ENCODE measurements around the gene PRDM16. TPM values are rescaled to one million over a fixed set of nuclear protein-coding genes. Genes with fewer than 3 reads are reported as not detected.

Gene PRDM16
- total RNA-seq, 1 donor from 2014 or later: 1.5 TPM

DNA sequence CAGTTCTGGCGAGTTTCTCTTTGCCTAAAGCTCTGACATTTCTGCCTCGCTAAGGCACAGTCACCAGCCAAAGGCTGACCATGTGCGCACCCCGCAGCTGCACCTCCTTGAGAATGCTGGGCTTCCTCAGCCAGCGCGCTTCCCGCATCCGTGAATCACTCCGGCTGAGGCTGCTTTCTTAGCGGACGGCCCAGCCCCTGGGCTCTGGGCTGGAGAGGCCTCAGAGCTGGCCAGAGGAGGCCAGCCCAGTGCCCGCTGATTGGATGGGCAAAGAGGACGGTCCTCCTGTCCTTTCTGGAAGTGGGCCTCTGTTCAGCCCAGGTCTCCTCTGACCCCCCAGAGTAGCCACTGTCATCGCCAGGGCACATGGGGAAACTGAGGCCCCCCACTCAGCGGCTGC, 56.1 kb downstream of the PRDM16 start:
- no peak for DNase-seq

DNA sequence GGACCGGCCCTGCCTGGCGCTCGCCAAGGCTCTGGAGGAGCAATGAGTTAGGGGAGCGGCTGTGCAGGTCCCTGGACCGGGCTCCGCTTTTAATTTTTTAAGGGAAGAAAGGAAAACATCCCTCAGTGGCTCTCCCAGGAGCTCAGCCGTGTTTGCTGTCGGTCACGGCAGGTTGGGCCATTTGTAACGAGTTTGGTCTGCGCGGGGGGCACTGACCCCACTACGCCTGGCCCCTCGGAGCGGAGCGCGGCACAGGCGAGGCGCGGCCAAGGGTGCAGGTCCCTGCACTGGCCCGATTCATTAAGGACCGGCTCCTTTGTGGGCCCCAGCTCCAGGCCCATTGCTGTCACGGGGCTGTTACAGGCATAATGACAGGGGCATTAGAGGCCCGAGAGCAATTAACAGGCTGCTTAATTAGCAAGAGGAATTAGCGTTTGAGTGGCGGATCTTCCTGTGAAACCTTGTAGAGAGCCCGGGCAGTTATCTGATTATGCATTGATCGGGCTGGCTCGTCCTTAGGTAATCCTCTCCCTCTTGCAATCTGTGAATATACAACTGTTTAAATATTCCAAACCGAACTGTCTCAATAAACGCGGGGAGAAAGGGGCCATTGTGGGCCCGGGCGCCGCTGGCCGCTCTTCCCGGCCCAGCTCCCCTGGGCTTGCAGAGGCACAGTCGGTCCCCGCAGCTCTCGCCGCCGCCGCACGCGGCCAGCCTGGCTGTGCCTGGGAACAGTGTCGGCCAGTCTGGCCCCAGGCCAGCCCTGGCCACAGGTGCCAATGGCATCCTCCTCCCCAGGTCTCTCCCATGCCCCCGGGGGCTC, 56.8 kb downstream of the PRDM16 start:
- no peak for DNase-seq

DNA sequence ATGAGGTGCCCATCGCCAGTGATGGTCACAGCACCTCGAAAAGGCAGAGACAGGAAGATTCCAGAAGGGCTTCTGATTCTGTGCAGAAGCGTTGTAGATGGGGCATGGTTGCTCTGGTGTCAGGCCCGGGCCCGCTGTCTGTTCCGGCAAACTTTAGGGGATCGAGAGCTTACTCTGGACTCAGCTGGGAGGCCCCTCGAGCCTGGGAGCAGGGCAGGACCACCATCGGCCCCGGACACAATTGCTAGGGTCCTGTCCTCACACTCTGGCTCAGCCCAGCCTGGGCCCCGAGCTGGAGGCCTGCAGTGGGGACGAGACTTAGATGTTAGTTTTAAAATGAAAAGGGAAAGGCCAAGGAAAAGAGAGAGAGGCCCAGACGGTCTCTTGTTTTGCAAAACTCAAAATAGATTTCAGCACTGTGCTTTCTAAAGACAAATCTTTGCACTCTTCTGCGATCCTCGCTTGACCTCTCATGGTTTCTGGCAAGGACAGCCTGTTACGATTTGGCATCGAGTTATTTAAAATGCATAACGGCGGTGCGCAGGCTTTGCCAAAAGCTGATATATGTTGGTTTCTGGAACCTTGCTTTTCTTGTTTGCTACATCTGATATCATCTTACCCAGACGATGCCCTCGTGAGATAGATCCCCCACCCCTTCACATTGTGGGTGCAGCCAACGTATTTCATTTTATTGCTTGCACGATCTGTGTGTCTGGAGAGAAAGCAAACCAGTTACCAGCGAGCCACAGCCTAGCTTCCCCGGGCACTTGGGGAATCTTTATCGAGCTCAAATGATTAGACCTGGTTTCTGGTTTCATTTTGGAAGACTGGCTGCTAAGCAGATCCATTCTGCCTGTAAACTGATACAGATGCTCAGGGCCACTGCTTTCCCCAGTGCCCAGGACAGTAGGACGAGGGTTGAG, 58.0 kb downstream of the PRDM16 start:
- no peak for DNase-seq

DNA sequence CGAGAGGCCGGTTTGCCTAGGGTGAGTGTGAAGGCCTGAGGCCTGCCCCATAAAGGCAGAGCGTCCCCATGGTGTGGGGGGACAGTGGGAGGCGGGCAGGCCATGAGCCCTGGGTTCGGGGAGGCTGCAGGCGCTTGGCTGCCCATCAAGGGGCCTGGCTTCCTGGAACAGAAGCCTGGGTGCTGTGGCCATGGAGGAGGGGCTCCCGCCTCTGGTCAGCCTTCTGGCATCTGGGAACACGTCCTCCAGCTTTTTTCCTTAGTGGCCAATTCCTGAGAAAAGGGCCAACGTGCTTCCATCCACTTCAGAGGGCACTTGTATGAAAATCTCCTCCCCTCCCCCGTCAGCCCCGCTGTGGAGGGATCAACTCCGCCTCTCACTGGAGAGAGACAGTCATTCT, 58.7 kb downstream of the PRDM16 start:
- DNase-seq: no peak

DNA sequence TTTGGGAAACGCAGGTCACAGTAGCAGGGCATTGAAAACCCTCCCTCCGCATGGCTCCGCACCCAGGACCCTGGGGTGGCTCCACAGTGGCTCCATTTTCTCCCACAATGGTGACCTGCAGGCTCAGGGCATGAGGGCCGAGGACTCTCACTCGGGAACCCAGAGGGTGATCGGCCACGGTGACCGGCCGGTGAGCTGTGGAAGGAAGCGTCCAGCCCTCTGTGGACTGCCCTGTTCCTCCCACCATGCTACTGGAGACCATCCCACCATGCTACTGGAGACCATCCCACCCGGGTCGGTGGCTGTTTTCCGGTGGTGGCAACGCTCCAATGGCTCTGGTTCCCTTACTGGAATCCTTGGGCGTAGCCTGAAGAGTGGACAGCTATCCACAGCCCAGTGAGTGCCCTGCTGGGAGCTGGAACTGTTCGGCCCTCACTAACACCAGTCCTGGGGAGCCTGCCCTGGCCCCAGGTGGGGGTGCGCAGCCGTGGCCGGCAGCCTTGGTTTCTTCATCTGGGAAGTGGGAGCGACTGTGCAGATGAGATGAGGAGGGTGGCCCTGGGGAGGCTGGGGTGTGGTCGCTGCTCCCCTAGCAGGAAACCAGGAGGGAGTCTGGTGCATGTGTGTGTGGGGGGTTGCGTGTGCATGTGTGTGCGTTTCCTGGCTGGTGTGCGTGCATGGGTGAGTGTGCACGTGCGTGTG, 59.6 kb downstream of the PRDM16 start:
- DNase-seq: no peak

DNA sequence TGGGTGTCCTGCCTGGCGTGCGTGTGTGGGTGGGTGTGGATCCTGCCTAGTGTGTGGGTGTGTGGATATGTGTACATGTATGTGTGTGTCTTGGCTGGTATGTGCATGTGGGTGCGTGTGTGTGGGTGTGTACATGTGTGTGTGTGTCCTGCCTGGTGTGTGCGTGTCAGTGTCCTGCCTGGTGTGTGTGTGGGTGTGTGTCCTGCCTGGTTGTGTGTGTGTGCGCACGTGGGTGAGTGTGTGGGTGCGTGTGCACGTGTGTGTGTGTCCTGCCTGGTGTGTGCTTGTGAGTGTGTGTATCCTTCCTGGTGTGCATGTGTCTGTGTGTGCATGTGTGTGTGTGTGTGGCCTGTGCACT, 60.1 kb downstream of the PRDM16 start:
- DNase-seq: no peak

DNA sequence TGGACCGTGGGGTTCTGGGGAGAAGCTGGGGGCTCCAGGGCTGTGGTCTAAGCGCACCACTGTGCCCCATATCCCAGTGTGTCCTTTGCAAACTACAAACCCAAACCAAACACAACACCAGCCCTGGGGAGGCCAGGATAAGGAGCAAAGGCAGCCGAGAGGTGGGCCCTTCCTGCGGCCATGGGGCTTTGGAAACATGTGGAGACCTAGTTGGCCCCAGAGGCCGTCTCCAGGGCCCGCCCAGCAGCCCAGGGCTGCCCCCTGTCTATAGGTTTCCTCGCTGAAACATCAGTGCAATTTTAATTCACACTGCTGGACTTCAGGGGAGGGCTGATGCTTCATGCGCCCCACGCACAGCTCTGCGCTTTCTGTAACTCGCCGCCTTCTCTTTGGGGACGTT, 61.3 kb downstream of the PRDM16 start:
- no peak for DNase-seq

DNA sequence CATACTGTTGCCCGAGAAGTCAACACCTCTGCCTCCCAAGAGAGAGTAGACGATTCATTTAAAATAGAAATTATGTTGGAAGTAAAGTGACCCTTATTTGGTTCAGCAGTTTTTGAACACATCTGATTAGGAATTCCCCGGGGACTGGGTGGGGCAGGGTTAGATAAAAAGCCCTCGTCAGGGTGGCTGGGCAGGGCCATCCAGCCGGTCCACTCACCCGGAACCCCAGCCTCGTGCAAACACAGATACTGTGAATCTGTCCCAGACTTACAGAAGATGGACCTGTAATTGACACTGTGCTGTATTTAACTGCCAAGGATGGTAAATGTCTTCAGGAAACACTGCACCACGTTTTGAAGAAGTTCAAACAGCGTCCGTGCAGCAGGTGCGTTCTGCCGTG, 63.7 kb downstream of the PRDM16 start:
- no peak for DNase-seq

DNA sequence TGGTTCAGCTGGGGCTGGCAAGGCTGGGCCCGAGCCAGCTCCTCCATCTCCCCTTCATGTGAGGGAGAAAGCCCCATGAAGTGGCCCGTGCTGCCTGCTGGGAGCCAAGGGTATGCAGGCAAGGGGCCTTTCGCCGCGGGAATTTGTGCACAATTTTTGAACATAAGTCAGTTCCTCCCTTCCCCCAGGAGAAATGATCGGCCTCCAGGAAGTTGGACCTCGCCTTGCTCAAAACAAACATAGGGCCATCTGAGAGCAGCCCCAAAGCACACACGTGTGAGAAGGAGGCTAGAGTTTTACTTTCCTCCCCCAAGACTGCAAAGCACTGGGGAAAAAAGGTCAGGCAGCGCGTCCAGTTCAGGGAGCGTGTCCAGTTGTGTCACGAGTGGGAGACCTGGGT, 64.7 kb downstream of the PRDM16 start:
- DNase-seq: no peak

DNA sequence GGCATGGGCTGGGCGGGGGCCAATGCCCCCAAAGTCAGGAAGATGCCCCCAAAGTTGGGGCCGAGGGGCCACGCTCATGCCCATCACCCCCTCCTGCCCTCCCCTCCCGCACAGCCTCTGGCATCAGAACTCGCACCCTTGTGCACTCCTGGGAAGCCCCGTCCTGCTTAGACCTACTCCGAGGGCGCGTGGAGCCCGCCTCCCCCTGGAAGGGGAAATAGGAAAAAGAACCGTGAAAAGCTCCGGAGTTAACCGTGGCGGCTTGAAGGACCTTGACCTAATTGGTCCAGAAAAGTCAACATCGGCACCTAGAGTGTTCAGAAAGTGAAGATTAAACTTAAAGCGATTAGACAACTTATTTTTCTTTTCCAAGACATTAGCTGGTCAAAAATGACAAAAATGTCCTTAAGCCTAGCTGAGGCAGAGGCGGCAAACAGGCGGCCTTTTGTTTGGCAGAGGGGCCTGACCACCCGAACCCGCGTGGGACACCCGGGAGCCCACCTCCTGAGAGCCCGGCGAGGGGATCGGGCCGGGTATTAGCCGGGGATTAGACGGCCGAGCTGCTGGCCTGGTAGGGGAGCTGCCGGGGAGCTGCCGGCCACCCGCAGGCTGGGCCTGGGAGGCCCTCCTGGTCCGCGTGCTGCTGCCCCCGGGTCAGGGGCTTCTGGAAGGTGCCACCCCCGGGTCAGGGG, 65.5 kb downstream of the PRDM16 start:
- DNase-seq: no peak

DNA sequence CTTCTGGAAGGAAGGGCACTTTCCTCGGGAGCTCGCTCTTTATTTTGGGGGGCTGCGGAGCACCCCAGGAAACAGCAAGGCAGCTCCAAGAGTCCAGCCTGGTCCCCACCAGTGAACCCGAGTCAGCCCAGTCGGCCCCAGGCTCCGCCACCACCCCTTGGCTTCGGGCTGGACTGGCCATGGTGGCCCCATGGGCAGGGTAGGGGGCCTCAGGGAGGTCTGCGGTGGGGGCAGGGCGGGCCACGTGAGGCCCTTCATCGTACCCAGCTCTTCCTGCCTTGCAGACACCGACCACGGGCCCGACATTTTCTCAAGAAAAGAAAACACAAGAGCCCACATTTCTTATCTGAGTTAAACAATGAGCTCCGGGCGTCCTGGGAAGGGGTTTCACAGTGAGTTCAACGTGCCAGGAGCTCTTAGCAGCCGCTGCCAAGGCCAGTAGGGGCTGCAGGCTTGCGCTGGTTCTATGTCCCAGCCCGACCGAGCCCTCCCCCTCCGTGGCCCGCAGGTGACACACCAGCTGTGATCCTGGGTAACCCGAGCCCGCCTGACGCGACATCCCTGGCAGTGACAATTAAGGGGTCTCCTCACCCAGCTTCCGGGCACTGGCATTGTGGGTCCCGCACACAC, 66.2 kb downstream of the PRDM16 start:
- no peak for DNase-seq

DNA sequence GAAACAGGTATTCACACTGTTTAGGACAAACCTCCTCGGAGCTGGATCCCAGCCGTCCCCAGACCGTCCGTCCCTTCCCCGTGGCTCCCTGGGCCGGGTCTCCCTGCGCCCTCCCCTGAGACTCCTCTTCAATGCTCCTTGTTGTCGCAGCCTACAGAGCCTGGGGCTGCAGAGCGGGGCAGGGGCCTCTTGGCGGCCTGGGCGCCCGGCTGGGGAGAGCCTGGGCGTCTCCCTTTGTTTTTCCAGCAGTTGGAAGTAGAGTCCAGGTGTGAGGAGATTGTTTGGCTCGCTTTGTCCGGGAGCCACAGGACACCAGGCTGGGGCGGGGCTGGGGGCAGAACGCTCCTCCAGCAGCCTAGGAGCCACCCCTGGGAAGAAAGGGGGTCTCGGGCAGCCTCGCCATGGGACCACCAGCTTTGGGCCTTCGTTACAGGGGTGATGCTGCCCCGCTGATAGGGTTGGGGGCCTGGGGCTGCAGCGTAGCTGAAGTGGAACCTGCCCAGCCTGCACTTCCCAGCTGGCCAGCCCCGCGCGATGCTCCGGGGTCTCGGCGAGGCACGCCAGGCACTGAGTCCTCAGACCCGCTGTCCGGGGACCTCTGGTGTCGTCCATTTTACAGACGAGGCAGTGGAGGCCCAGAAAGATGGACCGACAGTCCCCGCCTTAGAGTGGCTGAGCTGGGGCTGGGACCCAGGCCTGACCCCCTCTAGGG, 66.9 kb downstream of the PRDM16 start:
- no peak for DNase-seq

DNA sequence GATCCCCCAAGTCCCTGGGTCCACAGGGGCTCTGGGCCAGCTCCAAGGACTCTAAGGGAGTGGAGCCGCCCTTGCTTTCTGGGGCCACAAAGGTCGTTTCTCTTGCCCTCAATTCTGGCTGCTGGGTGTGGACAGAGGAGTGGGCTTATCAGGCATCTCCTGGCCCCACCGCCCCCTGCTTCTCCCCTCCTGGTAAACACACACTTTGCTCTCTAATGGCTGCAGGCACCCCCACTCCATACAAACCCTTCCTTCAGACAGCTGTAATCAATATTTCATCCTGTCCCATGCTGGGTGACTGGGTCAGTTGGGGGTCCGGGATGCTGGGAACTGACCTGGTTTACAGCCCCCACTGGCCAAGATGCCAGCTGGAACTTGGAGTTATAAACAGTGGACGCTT, 67.5 kb downstream of the PRDM16 start:
- no peak for DNase-seq

DNA sequence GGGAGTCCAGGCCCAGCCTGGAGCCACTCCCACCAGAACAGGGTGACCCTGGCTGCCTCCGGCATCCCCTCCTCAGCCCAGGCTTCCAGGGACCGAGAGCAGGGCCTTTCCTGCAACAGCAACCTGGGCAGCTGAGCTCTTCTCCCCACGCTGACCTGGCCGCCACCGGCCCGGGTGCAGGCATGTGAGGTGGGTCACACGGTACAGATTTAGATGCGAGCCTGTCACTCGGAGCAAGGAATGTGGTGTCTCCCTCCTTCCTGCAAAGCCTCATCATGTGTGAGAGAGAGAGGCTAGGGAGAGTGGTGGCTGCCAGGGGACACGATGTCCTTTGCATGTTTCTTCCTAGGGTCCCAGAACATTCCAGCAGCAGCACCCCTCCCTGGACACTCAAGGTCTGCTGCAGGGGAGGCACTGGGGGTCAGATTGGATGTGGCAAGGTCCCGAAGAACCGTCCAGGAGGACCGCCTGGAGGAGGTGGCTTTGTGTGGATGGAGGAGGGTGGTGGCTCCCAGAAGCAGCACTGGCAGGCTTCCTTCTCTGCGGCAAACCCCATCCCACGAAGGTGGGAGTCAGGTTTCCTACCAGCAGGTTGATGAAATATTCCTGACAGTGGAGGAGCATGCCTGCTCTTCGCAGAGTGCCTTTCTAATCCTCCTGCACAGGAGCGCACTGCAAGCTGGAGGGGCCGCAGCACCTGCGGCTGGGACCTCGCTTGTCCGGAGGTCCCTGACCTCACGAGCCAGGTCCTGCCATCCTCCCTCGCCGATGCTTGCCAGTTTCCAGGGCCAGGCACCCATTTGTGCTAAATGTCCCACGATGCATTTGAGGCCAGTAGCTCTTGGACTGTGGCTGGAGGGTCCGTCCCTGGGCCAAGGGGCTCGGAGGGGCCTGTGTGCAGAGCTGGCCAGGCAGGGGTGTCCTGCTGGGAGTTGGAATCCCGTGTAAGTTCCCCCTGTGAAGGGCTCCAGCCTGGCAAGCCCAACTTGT, 68.4 kb downstream of the PRDM16 start:
- no peak for DNase-seq

DNA sequence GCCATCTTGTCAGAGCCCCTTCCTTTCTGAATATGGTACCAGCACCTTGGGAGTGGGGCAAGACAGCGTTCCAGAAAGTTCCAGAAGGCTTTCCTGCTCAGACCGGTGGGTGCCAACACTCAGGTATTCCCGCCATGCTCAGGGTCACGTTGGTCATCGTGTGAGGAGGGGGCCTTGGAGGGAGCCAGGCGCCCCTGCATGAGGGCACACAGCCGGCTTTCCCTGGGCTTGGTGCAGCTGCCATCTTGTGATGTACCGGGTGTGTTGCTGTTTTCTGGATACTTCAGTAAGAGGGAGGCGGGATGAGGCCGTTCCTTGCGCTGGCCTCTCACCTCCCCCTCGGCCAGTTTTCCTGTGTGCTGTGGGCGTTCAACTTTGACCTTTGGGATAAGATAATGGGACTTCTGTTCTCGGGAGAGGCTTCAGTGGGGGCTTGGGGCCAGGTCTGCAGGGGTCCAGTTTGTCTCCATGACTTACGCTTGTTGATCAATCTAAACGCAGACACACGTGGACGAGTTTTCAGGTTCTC, 69.7 kb downstream of the PRDM16 start:
- no peak for DNase-seq

DNA sequence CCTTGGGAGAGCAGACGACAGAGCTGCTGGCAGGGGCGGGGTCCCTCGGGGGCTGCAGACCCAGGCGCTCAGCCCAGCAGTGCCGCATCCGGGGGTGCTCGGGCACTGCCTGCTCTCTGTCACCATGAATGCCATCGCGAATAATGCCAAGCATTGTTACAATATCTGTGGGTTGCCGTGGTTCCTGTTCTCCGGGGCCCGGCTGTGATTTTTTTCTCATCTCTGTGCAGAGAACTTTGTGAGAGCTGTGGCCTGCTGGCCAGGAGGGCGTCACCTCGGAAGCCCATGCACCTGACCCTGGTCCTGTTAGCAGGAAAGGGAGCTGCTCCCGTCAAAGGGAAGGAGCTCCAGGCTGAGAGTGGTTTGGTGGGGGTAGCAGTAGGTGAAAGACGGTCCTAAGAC, 70.4 kb downstream of the PRDM16 start:
- DNase-seq: no peak

DNA sequence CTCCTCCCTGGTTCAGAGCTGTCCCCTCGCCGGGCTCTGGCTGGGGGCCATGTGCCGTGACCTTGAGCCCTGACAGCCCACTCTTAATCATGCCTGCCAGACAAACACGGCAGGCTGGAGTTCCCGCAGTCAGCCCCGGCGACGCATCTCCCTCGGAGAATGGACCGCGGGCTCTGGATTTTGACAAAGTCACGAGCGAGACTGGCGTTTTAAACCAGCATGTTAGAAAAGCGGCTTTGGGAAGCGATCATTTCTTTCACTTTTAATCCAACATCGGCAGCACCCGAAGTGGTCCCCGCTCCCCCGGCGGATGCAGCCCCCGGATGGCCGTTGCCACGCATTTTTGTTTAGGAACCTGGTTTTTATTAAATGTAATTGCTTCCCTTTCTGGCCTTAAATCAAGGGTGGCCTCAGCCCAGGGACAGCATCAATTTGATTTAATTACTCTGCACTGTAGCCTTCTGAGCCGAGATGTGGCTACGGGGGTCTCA, 70.9 kb downstream of the PRDM16 start:
- DNase-seq: no peak

DNA sequence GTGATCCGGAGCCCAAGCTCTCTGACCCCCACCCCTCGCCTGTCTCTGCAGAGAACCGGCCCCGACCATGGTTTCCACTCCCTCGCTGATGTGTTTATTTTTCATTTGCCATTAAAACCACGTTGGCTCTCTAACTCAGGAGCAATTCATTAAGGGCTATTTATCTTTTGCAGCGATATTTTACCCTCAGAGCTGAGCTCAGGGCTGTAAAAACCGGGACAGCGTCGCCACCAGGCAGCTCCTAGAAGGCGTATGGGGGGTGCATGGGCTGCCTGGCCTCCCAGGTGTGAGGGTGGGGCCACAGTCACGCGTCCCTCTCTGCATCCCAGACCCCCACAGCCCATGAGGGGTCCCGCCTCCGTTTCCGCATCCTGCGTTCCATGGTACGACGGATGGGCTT, 71.4 kb downstream of the PRDM16 start:
- no peak for DNase-seq

DNA sequence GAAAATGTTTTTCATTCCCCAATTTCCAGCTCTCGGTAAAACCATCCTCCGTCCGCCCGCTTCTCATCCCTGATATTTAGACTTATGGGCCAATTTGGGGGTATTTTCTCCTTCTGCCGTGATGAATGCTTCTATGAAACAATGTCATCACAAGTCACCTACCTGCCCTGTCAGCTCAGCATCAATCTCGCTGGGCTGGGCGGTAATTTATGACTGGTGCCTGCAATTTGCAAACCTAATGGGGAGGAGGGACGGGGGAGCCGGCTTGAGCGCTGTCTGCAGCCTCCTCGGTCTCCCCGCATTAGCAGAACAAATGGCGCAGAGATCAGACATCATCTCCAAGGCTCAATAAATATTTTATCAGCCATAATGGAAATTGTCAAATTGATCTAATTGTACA, 72.1 kb downstream of the PRDM16 start:
- DNase-seq: no peak
